ENCODE data around the gene MST1.

Gene MST1

GRCh38 chr3:49674497-49674983 lies 14.7 kb downstream of the MST1 start:
- no peak for DNase-seq (ENCODE audit: low read depth)

DNA sequence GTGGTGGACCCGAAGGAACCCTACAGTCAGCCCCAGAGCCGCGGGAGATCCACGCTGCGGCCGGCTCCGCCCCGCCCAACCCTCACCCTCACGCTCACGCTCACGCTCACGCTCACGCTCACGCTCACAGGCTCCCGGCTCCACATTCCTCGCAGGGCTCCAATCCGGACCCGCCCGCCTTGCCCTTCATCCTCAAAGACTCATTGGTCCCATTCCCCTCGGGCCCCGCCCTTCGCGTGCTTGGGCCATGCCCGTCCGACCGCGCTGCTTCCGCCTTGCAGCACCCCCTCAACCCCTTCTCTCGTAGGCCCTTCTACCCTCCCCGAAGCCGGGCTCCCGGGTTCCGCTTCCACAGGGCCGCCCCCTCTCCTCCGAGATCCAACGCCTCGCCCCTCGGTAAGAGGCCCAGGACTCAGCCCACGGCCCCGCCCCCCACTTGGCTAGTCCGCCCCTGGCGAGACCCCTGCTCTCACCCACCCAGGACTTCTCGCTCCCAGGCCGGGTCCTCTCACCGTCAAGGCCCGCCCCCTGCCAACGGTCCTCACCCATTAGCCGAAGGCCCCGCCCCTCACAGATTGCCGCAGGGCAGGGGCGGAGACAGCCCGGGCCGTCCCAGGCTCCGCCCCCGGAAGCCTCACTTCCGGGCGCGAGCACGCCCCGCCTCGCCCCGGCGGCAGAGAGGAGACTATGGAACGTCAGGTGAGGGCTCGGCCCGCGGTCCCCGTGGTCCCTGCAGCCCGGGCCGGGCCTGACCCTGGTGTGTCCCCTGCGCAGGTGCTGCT lies 15.4 kb downstream of the MST1 start, which contains the start of gene APEH:
Gene APEH, plus strand, starts transcription at position 637 of the 782 bp plus-strand sequence. Its CDS starts 51 bp downstream, at position 688.
- DNase-seq (ENCODE audit: low read depth) = peak; percentile 94

GRCh38 chr3:49673121-49673714 lies 16.1 kb downstream of the MST1 start:
- DNase-seq (ENCODE audit: low read depth) = no peak

DNA sequence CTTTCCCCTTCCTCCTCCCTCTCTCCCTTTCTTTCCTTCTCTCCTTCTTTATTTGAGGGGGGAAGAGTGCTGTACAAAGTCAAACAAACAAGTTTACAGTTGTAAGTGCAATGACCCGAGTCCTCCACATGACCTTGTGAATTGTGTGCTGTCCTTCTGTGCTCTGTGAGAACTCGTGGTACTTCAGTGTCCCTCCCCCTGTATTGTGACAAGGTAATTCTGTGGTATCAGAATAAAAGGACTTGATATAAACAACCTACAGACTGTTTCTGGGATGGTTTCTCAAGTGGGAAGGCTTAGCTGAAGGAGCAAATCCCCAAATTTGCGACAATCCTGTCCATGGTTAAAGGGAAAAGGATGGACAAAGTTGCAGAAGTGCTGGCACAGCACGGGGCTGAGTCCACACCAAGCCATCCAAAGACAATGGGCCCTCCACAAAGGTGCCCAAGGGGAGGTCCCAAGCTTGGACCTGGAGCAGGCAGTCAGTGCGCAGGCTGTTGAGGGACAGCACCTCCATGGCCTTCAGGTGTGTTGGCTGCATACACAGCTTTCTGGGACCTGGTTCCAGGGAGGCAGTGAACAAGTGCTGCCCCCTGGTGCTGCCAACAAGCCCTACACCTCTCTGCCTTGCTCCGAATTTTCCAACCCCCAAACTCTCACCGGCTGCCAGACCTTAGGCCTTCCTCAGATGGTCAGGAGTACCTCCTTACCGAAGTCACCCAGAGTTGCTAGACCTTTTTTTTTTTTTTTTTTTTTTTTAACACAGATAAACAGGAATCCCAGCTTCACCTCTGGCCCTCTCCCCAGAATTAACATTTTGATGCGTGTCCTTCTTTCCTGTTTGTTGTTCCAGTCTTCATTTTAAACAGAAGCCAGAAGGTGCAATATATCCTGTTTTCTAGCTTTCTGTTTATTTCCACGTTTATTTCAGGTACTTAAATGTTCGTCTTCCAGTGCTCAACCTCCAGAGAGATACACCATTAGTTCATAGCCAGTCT lies 17.7 kb downstream of the MST1 start:
- peak; percentile 21 for DNase-seq (ENCODE audit: low read depth)

DNA sequence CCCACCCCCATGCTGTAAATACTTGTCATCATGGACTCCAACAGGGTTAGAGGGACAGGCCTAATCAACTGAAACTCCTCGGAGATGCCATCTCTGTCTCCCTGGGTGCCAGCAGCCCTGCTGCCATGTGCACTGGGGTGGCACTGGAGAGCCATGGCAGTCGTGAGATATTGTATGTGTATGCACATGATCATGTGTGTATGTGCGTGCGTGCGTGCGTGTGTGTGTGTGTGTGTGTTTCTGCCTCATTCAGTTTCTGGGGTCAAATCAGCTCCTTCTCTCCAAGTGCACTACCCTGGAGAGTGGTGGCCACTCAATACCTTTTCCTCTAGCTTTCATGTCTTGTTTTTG lies 18.4 kb downstream of the MST1 start:
- no peak for DNase-seq (ENCODE audit: low read depth)

DNA sequence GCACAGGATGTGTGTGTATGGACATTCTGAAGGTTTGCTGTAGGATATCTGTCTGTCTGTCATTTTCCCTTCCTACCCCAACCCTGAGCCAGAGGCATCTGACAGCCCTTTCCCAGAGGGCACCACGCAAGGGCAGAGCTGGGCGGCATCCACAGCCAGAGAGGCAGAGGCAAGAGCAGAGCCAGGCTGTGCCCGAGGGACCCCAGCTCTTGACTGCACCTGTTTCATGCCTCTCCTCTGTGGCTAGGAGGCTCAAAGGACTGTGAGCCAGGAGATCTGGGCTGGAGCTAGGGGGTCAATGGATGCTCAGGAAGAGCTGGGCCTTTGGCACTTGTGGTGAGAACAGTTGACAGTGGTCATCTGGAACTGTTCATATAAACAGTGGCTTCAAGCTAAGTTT lies 19.9 kb downstream of the MST1 start:
- no peak for DNase-seq (ENCODE audit: low read depth)

GRCh38 chr3:49668861-49669260 lies 20.4 kb downstream of the MST1 start:
- no peak for DNase-seq (ENCODE audit: low read depth)

DNA sequence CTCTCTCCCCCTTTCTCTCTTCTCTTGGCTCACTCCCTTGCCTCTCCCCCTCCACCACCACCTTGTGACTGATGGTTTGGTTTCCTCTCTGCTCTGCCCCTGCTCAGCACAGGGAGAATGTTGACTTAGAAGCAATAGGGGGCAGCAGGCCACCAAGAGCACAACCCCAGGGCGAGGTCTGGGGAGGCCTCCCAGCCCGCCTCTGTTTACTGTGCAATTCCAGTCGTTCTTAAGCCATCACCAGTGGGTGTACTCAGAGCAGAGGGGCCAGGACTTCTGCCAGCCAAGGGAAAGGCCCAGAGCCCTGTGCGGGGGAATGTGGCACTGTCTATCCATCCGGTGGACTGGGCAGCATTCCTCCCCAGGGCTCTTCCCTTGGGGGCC lies 20.9 kb downstream of the MST1 start:
- DNase-seq (ENCODE audit: low read depth) = no peak

- DNase-seq (ENCODE audit: low read depth) = no peak
Observed at GRCh38 chr3:49667701-49668413, 21.4 kb downstream of the MST1 start.

GRCh38 chr3:49666592-49666991 lies 22.7 kb downstream of the MST1 start:
- no peak for DNase-seq (ENCODE audit: low read depth)

GRCh38 chr3:49665822-49666519 lies 23.3 kb downstream of the MST1 start:
- DNase-seq (ENCODE audit: low read depth) = no peak

GRCh38 chr3:49664300-49664699 lies 25.0 kb downstream of the MST1 start:
- DNase-seq (ENCODE audit: low read depth) = no peak

DNA sequence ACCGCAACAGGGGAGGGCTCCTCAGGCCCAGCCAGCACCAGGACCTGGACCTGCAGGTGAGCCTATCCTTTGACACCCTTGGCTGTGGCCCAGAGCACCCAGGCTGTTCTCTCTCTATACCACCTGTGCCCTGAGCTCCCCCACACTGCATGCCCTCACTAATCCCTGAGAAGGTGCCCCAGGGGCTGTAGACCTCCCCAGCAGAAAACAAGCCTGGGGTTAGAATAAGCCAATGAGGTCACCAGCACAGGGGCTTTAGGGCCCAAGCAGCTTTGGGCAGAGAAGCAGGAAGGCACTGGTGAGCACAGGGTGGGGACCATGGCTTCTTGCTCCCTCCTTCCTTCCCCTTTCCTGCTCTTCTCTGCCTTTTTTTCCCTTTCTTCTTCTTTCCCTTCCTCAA lies 25.4 kb downstream of the MST1 start:
- DNase-seq (ENCODE audit: low read depth) = no peak

- no peak for DNase-seq (ENCODE audit: low read depth)
Observed at GRCh38 chr3:49662720-49663413, 26.4 kb downstream of the MST1 start.

- DNase-seq (ENCODE audit: low read depth) = no peak
Observed at GRCh38 chr3:49662021-49662420, 27.3 kb downstream of the MST1 start.

- no peak for DNase-seq (ENCODE audit: low read depth)
Observed at GRCh38 chr3:49661281-49661680, 28.0 kb downstream of the MST1 start.

- DNase-seq (ENCODE audit: low read depth) = no peak
Observed at GRCh38 chr3:49659756-49660155, 29.5 kb downstream of the MST1 start.

DNA sequence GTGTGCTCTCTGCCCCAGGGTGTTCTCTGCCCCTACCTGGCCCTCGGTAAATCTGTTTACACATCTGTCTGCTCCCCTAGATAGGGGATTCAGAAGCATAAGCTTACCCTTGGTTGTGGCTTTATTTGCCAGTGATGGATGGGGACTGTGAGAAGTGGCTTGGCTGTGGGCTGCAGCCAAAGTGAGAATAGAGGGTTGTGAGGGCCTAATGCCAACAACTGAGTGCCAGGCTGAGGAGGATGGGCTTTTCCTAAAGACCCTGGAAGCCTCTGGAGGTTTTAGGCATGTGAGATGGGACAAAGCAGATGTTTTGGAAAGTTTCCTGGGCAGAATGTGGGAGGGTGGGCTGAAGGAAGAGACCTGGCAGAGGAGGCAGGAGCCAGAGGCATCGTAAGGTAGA lies 30.6 kb downstream of the MST1 start:
- DNase-seq (ENCODE audit: low read depth) = no peak

DNA sequence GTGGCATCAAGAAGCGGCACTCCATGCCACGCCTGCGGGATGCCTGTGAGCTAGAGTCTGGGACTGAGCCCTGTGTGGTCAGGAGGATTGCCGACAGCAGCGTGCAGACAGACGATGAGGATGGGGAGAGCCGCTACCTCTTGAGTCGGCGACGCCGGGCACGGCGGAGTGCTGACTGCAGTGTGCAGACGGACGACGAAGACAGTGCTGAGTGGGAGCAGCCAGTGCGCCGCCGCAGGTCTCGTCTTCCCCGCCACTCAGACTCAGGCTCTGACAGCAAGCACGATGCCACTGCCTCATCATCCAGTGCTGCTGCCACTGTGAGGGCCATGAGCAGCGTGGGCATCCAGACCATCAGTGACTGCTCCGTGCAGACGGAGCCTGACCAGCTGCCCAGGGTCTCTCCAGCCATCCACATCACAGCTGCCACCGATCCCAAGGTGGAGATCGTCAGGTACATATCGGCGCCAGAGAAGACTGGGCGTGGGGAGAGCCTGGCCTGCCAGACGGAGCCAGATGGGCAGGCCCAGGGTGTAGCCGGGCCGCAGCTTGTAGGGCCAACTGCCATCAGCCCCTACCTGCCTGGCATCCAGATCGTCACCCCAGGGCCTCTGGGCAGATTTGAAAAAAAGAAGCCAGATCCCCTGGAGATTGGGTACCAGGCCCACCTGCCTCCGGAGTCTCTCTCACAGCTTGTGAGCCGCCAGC lies 31.9 kb downstream of the MST1 start:
- no peak for DNase-seq (ENCODE audit: low read depth)

- DNase-seq (ENCODE audit: low read depth) = no peak
Observed at GRCh38 chr3:49656541-49657112, 32.6 kb downstream of the MST1 start.

Measured in stromal cell of bone marrow (primary cell).